ENCODE measurements around the gene CTTN. TPM values are rescaled to one million over a fixed set of nuclear protein-coding genes. Genes with fewer than 3 reads are reported as not detected.

CTTN gene
- 214 to 232 TPM (median 224 TPM) in 5 replicates for total RNA-seq (2022; extraction: Qiagen RNA extraction; ENCODE audit: low read depth)

GRCh38 chr11:70397983-70398833, at the start of gene CTTN:
CTTN (plus strand) TSS chr11:70398529; CDS start chr11:70407298, 8,769 bp downstream.

Other genes with a start within 250 kb of the CTTN start
- gene FADD, start 195.2 kb upstream of the CTTN start, total RNA-seq (2022; extraction: Qiagen RNA extraction; ENCODE audit: low read depth) = 61.0 to 81.3 TPM (median 73.0 TPM) in 5 replicates
- gene PPFIA1, start 127.8 kb upstream of the CTTN start, total RNA-seq (2022; extraction: Qiagen RNA extraction; ENCODE audit: low read depth) = 25.9 to 37.3 TPM (median 34.9 TPM) in 5 replicates